Activated CD8-positive, alpha-beta memory T cell treated with anti-CD3 and anti-CD28 coated beads, Interleukin-2, amount 50 U/mL, for 1 hour (primary cell): ENCODE results near the gene RNF166.

ENCODE experiments used
- DNase-seq: peaks from one replicate; pipeline ENCODE4 v3.0.0-alpha.2; 2020; ENCODE audit errors: extremely low read depth

RNF166 gene

GRCh38 chr16:88706229-88706964 lies at the start of gene RNF166, which contains the start of gene CTU2:
RNF166 (minus strand) TSS chr16:88706408; CDS start chr16:88706325, 83 bp downstream.
CTU2 (plus strand) TSS chr16:88706503; CDS start chr16:88706531, 28 bp downstream.
- DNase-seq = peak; percentile 66

GRCh38 chr16:88754912-88755744 lies 48.9 kb upstream of the RNF166 start:
- no peak for DNase-seq

- DNase-seq = no peak
Measured at GRCh38 chr16:88754109-88754911, 48.1 kb upstream of the RNF166 start.

GRCh38 chr16:88753602-88754001 lies 47.4 kb upstream of the RNF166 start:
- DNase-seq = no peak

GRCh38 chr16:88753191-88753590 lies 47.0 kb upstream of the RNF166 start:
- DNase-seq = no peak

GRCh38 chr16:88752386-88753002 lies 46.3 kb upstream of the RNF166 start:
- DNase-seq = no peak

- DNase-seq = no peak
Measured at GRCh38 chr16:88750854-88751253, 44.6 kb upstream of the RNF166 start.

- no peak for DNase-seq
Measured at GRCh38 chr16:88749358-88749757, 43.1 kb upstream of the RNF166 start.

GRCh38 chr16:88748364-88748763 lies 42.2 kb upstream of the RNF166 start:
- DNase-seq = no peak

- no peak for DNase-seq
Measured at GRCh38 chr16:88747588-88748301, 41.5 kb upstream of the RNF166 start.

- no peak for DNase-seq
Measured at GRCh38 chr16:88746506-88746905, 40.3 kb upstream of the RNF166 start.

- DNase-seq = no peak
Measured at GRCh38 chr16:88744577-88745521, 38.6 kb upstream of the RNF166 start.

GRCh38 chr16:88743693-88744576 lies 37.7 kb upstream of the RNF166 start:
- peak; percentile 36 for DNase-seq

- DNase-seq = no peak
Measured at GRCh38 chr16:88742896-88743605, 36.8 kb upstream of the RNF166 start.

GRCh38 chr16:88741368-88741767 lies 35.2 kb upstream of the RNF166 start:
- no peak for DNase-seq

- DNase-seq = no peak
Measured at GRCh38 chr16:88740727-88741055, 34.5 kb upstream of the RNF166 start.

- DNase-seq = no peak
Measured at GRCh38 chr16:88739977-88740726, 33.9 kb upstream of the RNF166 start.
